ENCODE results near the gene MEA1.

DNA sequence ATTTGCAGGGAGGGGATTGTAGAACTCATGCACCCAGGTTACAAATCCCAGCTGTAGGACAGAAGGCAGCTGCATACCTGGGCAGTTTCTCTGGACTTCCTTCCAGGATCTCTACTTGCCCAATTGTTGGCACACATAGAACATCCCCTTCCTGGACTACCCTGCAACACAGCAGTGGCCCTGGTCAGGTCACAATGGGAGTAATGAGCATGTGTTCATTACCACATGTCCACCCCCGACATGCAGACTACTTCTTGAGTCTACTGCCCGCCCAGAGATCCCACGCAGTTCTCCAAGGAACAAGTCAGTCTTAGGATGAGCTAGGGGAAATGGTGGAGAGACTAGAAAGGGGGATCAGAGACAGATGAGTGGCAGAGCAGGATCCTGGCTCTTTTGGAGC, 39.8 kb downstream of the MEA1 start:
- TF ChIP-seq, protein P1, sequence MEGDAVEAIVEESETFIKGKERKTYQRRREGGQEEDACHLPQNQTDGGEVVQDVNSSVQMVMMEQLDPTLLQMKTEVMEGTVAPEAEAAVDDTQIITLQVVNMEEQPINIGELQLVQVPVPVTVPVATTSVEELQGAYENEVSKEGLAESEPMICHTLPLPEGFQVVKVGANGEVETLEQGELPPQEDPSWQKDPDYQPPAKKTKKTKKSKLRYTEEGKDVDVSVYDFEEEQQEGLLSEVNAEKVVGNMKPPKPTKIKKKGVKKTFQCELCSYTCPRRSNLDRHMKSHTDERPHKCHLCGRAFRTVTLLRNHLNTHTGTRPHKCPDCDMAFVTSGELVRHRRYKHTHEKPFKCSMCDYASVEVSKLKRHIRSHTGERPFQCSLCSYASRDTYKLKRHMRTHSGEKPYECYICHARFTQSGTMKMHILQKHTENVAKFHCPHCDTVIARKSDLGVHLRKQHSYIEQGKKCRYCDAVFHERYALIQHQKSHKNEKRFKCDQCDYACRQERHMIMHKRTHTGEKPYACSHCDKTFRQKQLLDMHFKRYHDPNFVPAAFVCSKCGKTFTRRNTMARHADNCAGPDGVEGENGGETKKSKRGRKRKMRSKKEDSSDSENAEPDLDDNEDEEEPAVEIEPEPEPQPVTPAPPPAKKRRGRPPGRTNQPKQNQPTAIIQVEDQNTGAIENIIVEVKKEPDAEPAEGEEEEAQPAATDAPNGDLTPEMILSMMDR (conservative IDR thresholded peaks at IDR 0.05 in 1 of 2, IDR thresholded peaks at IDR 0.05 in 1 of 2; ENCODE audit: extremely low read depth in 1 of 2, insufficient read depth in 1 of 2, low read depth in 1 of 2, low read length in 2 of 2): no peak
- no peak for TF ChIP-seq EZH2 (IDR thresholded peaks at IDR 0.05; ENCODE audit: borderline replicate concordance, low read length)

Data from mammary epithelial cell (primary cell).